K562 (cell line): ENCODE measurements around the gene DHRS3. TPM values are rescaled to one million over a fixed set of nuclear protein-coding genes. Genes with fewer than 3 reads are reported as not detected.

Source experiments
- BRD4 ChIP-seq: fragments of 200-600 bp; sonication (generic); IDR thresholded peaks from 2 replicates; pipeline ENCODE4 v1.6.1; 2017; ENCODE audit warnings: inconsistent platforms
- CEBPG ChIP-seq, 3 experiments: fragments of 200-800 bp in 1 of 3; sonication (Bioruptor generic) in 1 of 3; sonication (generic) in 1 of 3; formaldehyde crosslinking in 1 of 3; IDR thresholded peaks in 2 of 3; conservative IDR thresholded peaks in 1 of 3; 2 replicates each; pipeline versions ENCODE4 v1.6.1 to v1.8.0; 2016 to 2022; ENCODE audit warnings: missing compliant biosample characterization in 2 of 3, missing genetic modification characterization in 2 of 3, mild to moderate bottlenecking in 1 of 3, missing genetic modification reagents in 1 of 3
- CXXC5 ChIP-seq: fragments of 250-450 bp; sonication (Bioruptor Pico); IDR thresholded peaks from 2 replicates; pipeline ENCODE4 v1.8.0; 2022; ENCODE audit warnings: inconsistent platforms, mild to moderate bottlenecking, moderate library complexity
- DACH1 ChIP-seq: fragments of 450-650 bp; IDR thresholded peaks from 2 replicates; pipeline ENCODE4 v1.6.1; 2018; ENCODE audit not compliant: partially characterized antibody
- GATAD2A ChIP-seq: fragments of 450-650 bp; IDR thresholded peaks from 2 replicates; pipeline ENCODE4 v1.6.1; 2017
- JUND ChIP-seq, 2 experiments: IDR thresholded peaks; 2 replicates in 1 of 2; 3 replicates in 1 of 2; pipeline ENCODE4 v1.6.1; 2011; ENCODE audit warnings: borderline replicate concordance in 2 of 2, low read depth in 2 of 2, low read length in 2 of 2, improper control_type of control experiment in 1 of 2, missing biosample characterization in 1 of 2, missing genetic modification characterization in 1 of 2, missing genetic modification reagents in 1 of 2
- MAZ ChIP-seq, 2 experiments: fragments of 450-650 bp in 1 of 2; sonication (generic) in 1 of 2; formaldehyde crosslinking; IDR thresholded peaks in 1 of 2; conservative IDR thresholded peaks in 1 of 2; 2 replicates each; pipeline versions ENCODE4 v1.4.0 to v1.5.0; 2020; ENCODE audit warnings: mild to moderate bottlenecking in 1 of 2, missing genetic modification reagents in 1 of 2
- POLR2AphosphoS5 ChIP-seq: IDR thresholded peaks from 2 replicates; pipeline ENCODE4 v1.6.1; 2011; ENCODE audit warnings: mild to moderate bottlenecking, low read depth, low read length, moderate library complexity; ENCODE audit not compliant: control insufficient read depth, insufficient read depth
- REST ChIP-seq, 2 experiments: fragments of 450-650 bp; formaldehyde crosslinking in 1 of 2; IDR thresholded peaks; 2 replicates each; pipeline versions ENCODE4 v1.4.0 to v1.6.1; 2014 to 2020; ENCODE audit warnings: mild to moderate bottlenecking in 2 of 2, borderline replicate concordance in 1 of 2, low read depth in 1 of 2
- TCF7 ChIP-seq: sonication (generic); IDR thresholded peaks from 2 replicates; pipeline ENCODE4 v1.6.1; 2016; ENCODE audit warnings: antibody characterized with exemption, borderline replicate concordance
- USF1 ChIP-seq: sonication (generic); formaldehyde crosslinking; IDR thresholded peaks from 2 replicates; pipeline ENCODE4 v1.9.0; 2022; ENCODE audit warnings: mild to moderate bottlenecking, missing genetic modification reagents
- ZBTB12 ChIP-seq: fragments of 250-450 bp; sonication (Bioruptor Pico); IDR thresholded peaks from 2 replicates; pipeline ENCODE4 v1.4.0; 2020
- ZNF24 ChIP-seq: fragments of 450-650 bp; IDR thresholded peaks from 2 replicates; pipeline ENCODE4 v1.6.1; 2016
- polyA plus RNA-seq, 8 experiments: library from polyadenylated mRNA; depleted of rRNA in 4 of 8; stranded (reverse) in 5 of 8; unstranded in 3 of 8; fragments of >200 nt; fragmentation: Nextera tagmentation in 2 of 8; fragmentation: Illumina TruSeq in 1 of 8; extraction: Ambion mirVana in 2 of 8; extraction: Trizol in 1 of 8; gene quantifications; 2 replicates each; pipeline versions ENCODE4 v1.2.1 to v1.2.3, GENCODE V29; 2011 to 2014; ENCODE audit warnings: inconsistent platforms in 1 of 8, missing spikeins in 1 of 8
- total RNA-seq, 7 experiments: library from RNA; depleted of rRNA in 6 of 7; stranded (reverse); fragments of >200 nt in 6 of 7; fragmentation: Illumina TruSeq in 2 of 7; extraction: Trizol in 2 of 7; gene quantifications; 2 replicates each; pipeline versions ENCODE4 v1.2.1 to v1.2.3, GENCODE V29; 2011 to 2021; ENCODE audit warnings: low replicate concordance in 1 of 7

DHRS3 gene
- total and polyA plus RNA-seq, 9 of the 15 experiments (the other 6 are each of a cell fraction or from before 2014, with no cell fraction given): 21.0 to 116 (median 58.7) TPM

- peak; percentile 29; the same call in 1 of the 2 replicates for TF ChIP-seq REST (IDR thresholded peaks at IDR 0.05; ENCODE audit: borderline replicate concordance)
- TF ChIP-seq REST (CRISPR knock-in tag; IDR thresholded peaks at IDR 0.05; ENCODE audit: low read depth): no peak
- TF ChIP-seq DACH1: peak; percentile 85
- 0 out of 2 replicates have a peak, but pooled peaks have one; percentile 46 for TF ChIP-seq GATAD2A
- TF ChIP-seq USF1 (CRISPR knock-in tag): peak; percentile 77
- TF ChIP-seq MAZ (CRISPR knock-in tag; conservative IDR thresholded peaks at IDR 0.05 in 1 of 2, IDR thresholded peaks at IDR 0.05 in 1 of 2): peak; percentile 24 to 52; a peak in 3 of 4 replicates
- TF ChIP-seq ZNF24: 0 out of 2 replicates have a peak, but pooled peaks have one; percentile 45
- peak; percentile 94 for TF ChIP-seq JUND (IDR thresholded peaks at IDR 0.05; ENCODE audit: borderline replicate concordance, low read depth, low read length)
- peak; percentile 90; the same call in 2 of the 3 replicates for TF ChIP-seq JUND (tag; IDR thresholded peaks at IDR 0.05; ENCODE audit: borderline replicate concordance, low read depth, low read length)
- TF ChIP-seq ZBTB12 (CRISPR knock-in tag): no peak
- TF ChIP-seq CEBPG (CRISPR knock-in tag; IDR thresholded peaks at IDR 0.05): no peak
- TF ChIP-seq CEBPG (tag; conservative IDR thresholded peaks at IDR 0.05 in 1 of 2, IDR thresholded peaks at IDR 0.05 in 1 of 2): no peak
- no peak for TF ChIP-seq BRD4
- TF ChIP-seq CXXC5: peak; percentile 47
- TF ChIP-seq TCF7: 0 out of 2 replicates have a peak, but pooled peaks have one; percentile 21
- TF ChIP-seq POLR2AphosphoS5: no peak
These were observed 68.3 kb downstream of the DHRS3 start (continued) for GRCh38 chr1:12549460-12550349.
